ENCODE results near the gene TNIK.

DNA sequence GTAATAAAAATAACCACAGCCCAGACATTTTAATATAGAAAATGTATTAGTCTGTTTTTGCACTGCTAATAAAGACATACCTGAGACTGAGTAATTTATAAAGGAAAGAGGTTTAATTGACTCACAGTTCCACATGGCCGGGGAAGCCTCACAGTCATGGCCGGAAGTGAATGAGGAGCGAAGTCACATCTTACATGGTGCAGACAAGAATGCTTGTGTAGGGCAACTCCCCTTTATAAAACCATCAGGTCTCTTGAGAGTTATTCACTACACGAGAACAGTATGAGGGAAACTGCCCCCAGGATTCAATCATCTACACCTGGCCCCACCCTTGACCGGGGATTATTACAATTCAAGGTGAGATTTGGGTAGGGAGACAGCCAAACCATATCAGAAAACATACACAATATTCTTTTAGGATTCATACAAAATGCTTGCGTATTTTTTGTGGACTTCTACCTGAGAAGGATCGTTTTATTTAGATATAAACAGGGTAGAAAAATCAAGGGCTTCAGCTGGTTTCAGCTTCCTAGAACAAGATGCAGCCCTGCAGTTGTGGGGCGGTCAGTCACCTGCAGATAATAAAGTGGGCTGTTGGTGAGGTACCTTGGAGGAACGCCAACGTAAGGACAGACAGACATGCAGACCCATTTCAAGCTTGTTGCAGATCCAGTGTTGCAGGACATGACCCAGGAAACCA, 101.9 kb downstream of the TNIK start:
- TF ChIP-seq, protein P1, sequence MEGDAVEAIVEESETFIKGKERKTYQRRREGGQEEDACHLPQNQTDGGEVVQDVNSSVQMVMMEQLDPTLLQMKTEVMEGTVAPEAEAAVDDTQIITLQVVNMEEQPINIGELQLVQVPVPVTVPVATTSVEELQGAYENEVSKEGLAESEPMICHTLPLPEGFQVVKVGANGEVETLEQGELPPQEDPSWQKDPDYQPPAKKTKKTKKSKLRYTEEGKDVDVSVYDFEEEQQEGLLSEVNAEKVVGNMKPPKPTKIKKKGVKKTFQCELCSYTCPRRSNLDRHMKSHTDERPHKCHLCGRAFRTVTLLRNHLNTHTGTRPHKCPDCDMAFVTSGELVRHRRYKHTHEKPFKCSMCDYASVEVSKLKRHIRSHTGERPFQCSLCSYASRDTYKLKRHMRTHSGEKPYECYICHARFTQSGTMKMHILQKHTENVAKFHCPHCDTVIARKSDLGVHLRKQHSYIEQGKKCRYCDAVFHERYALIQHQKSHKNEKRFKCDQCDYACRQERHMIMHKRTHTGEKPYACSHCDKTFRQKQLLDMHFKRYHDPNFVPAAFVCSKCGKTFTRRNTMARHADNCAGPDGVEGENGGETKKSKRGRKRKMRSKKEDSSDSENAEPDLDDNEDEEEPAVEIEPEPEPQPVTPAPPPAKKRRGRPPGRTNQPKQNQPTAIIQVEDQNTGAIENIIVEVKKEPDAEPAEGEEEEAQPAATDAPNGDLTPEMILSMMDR (IDR thresholded peaks at IDR 0.05; ENCODE audit: low read depth, low read length), result no peak
- TF ChIP-seq EZH2phosphoT487 (IDR thresholded peaks at IDR 0.05; ENCODE audit: low read depth), result no peak
